Measurements from ENCODE around the gene OR2F2. TPM values are rescaled to one million over a fixed set of nuclear protein-coding genes. Genes with fewer than 3 reads are reported as not detected.

Gene OR2F2
- total RNA-seq, 1 donor: not detected

GRCh38 chr7:143948733-143949132, 13.7 kb downstream of the OR2F2 start:
- Histone ChIP-seq H3K4me3 (ENCODE audit: insufficient read depth, low read length) (no peak overlapping the region), H3K27me3 (ENCODE audit: insufficient read depth, low read length) (no peaks in the 10 kb centered on the region), H3K27ac (ENCODE audit: low read depth, low read length) (no peak overlapping the region), H3K4me1 (ENCODE audit: insufficient read depth, low read length) (no peaks in the 10 kb centered on the region), H4K20me1 (ENCODE audit: insufficient read depth, low read length) (no peaks in the 10 kb centered on the region), H3K36me3 (ENCODE audit: insufficient read depth, low read length) (no peaks in the 10 kb centered on the region), H3K4me2 (ENCODE audit: insufficient read depth, low read length) (no peak overlapping the region), H3K79me2 (ENCODE audit: insufficient read depth, low read length) (no peaks in the 10 kb centered on the region), H2AFZ (ENCODE audit: low read length) (no peak overlapping the region), H3K9me3 (ENCODE audit: low read depth, low read length) (no peaks in the 10 kb centered on the region)
- no peak for TF ChIP-seq CTCF (IDR thresholded peaks at IDR 0.05; ENCODE audit: extremely low read depth, low read depth, low read length)
- no peak for DNase-seq (ENCODE audit: insufficient read length, low spot score, missing footprints)

GRCh38 chr7:143953421-143953820, 18.4 kb downstream of the OR2F2 start:
- DNase-seq (ENCODE audit: insufficient read length, low spot score, missing footprints): no peak
- Histone ChIP-seq H3K36me3 (ENCODE audit: insufficient read depth, low read length) (no peaks in the 10 kb centered on the region), H3K4me3 (ENCODE audit: insufficient read depth, low read length) (no peak overlapping the region), H3K4me2 (ENCODE audit: insufficient read depth, low read length) (no peak overlapping the region), H3K27me3 (ENCODE audit: insufficient read depth, low read length) (no peaks in the 10 kb centered on the region), H3K4me1 (ENCODE audit: insufficient read depth, low read length) (no peaks in the 10 kb centered on the region), H3K9me3 (ENCODE audit: low read depth, low read length) (no peaks in the 10 kb centered on the region), H3K27ac (ENCODE audit: low read depth, low read length) (no peak overlapping the region), H3K79me2 (ENCODE audit: insufficient read depth, low read length) (no peaks in the 10 kb centered on the region), H4K20me1 (ENCODE audit: insufficient read depth, low read length) (no peaks in the 10 kb centered on the region), H2AFZ (ENCODE audit: low read length) (no peak overlapping the region)
- no peak for TF ChIP-seq CTCF (IDR thresholded peaks at IDR 0.05; ENCODE audit: extremely low read depth, low read depth, low read length)

GRCh38 chr7:143954135-143954534, 19.1 kb downstream of the OR2F2 start:
- Histone ChIP-seq H3K4me3 (ENCODE audit: insufficient read depth, low read length) (no peak overlapping the region), H2AFZ (ENCODE audit: low read length) (peak overlapping the region; percentile 45), H3K79me2 (ENCODE audit: insufficient read depth, low read length) (no peaks in the 10 kb centered on the region), H3K36me3 (ENCODE audit: insufficient read depth, low read length) (no peaks in the 10 kb centered on the region), H3K4me2 (ENCODE audit: insufficient read depth, low read length) (no peak overlapping the region), H3K4me1 (ENCODE audit: insufficient read depth, low read length) (no peaks in the 10 kb centered on the region), H3K27me3 (ENCODE audit: insufficient read depth, low read length) (no peaks in the 10 kb centered on the region), H4K20me1 (ENCODE audit: insufficient read depth, low read length) (no peaks in the 10 kb centered on the region), H3K9me3 (ENCODE audit: low read depth, low read length) (no peaks in the 10 kb centered on the region), H3K27ac (ENCODE audit: low read depth, low read length) (no peak overlapping the region)
- no peak for TF ChIP-seq CTCF (IDR thresholded peaks at IDR 0.05; ENCODE audit: extremely low read depth, low read depth, low read length)
- DNase-seq (ENCODE audit: insufficient read length, low spot score, missing footprints): no peak

- DNase-seq (ENCODE audit: insufficient read length, low spot score, missing footprints): no peak
- Histone ChIP-seq H3K79me2 (ENCODE audit: insufficient read depth, low read length) (no peaks in the 10 kb centered on the region), H4K20me1 (ENCODE audit: insufficient read depth, low read length) (no peaks in the 10 kb centered on the region), H3K4me3 (ENCODE audit: insufficient read depth, low read length) (no peak within 1 kb of the TSS), H3K9me3 (ENCODE audit: low read depth, low read length) (no peaks in the 10 kb centered on the region), H3K27ac (ENCODE audit: low read depth, low read length) (no peak within 1 kb of the TSS), H2AFZ (ENCODE audit: low read length) (peak within 1 kb of the TSS; percentile 45), H3K4me1 (ENCODE audit: insufficient read depth, low read length) (no peaks in the 10 kb centered on the region), H3K4me2 (ENCODE audit: insufficient read depth, low read length) (no peak within 1 kb of the TSS), H3K27me3 (ENCODE audit: insufficient read depth, low read length) (no peaks in the 10 kb centered on the region), H3K36me3 (ENCODE audit: insufficient read depth, low read length) (no peaks in the 10 kb centered on the region)
- no peak for TF ChIP-seq CTCF (IDR thresholded peaks at IDR 0.05; ENCODE audit: extremely low read depth, low read depth, low read length)
These were observed 19.5 kb downstream of the OR2F2 start, which contains the start of gene OR2F1 for GRCh38 chr7:143954544-143954943. OR2F1 (plus strand) TSS chr7:143954844; CDS start chr7:143959971, 5,127 bp downstream.
